Endothelial cell of umbilical vein (primary cell): Measurements from ENCODE around the gene OPCML. TPM values are rescaled to one million over a fixed set of nuclear protein-coding genes. Genes with fewer than 3 reads are reported as not detected.
A peak's percentile ranks its signal among the peaks of the same experiment; 100 is the strongest.

Experiments used
- BruUV-seq: library from RNA; stranded (reverse); fragments of 400-500 nt; replicated peaks from 2 replicates; lab custom pipeline; 2021; lab: Mats Ljungman, UMichigan
- CTCF ChIA-PET: fragments of 300-600, 350-600 bp; sonication (Branson Sonifier 250); formaldehyde crosslinking; loops from one replicate; lab custom pipeline; 2021; ENCODE audit warnings: antibody characterized with exemption, inconsistent platforms; lab: Charles Lee
- POLR2A ChIA-PET: fragments of 300-600, 350-600 bp; sonication (Branson Sonifier 250); formaldehyde crosslinking; loops from one replicate; lab custom pipeline; 2021; ENCODE audit warnings: antibody characterized with exemption, inconsistent platforms; lab: Charles Lee
- DNase-seq: peaks from one replicate; pipeline ENCODE4 v3.0.0-alpha.2; 2011; ENCODE audit warnings: low read depth, low spot score
- FAIRE-seq: peaks from 2 replicates; lab custom pipeline; 2011; peaks lifted over from hg19 to GRCh38; lab: Jason Lieb, UNC
- H2AFZ ChIP-seq: 2 replicates; pipeline ENCODE4 v1.6.0; 2012; ENCODE audit warnings: low read depth, low read length, control low read depth, inconsistent platforms
- H3K27ac ChIP-seq: 2 replicates; pipeline ENCODE4 v1.5.1; 2011; ENCODE audit warnings: low read depth, mild to moderate bottlenecking, control low read depth, low read length, moderate library complexity; ENCODE audit not compliant: insufficient read depth
- H3K27me3 ChIP-seq, 2 experiments: 2 replicates each; pipeline versions ENCODE4 v1.6.0 to v1.6.1; 2011; ENCODE audit warnings: low read length in 2 of 2, mixed read lengths in 1 of 2; ENCODE audit not compliant: control insufficient read depth in 2 of 2, insufficient read depth in 2 of 2
- H3K36me3 ChIP-seq, 2 experiments: 2 replicates in 1 of 2; 3 replicates in 1 of 2; pipeline ENCODE4 v1.5.1; 2011; ENCODE audit warnings: low read length in 2 of 2, mild to moderate bottlenecking in 1 of 2, moderate library complexity in 1 of 2; ENCODE audit not compliant: control insufficient read depth in 2 of 2, insufficient read depth in 2 of 2; ENCODE audit errors: extremely low read depth in 1 of 2
- H3K4me1 ChIP-seq: 3 replicates; pipeline ENCODE4 v1.5.1; 2011; ENCODE audit warnings: mild to moderate bottlenecking, low read length; ENCODE audit not compliant: control insufficient read depth, insufficient read depth; ENCODE audit errors: extremely low read depth
- H3K4me2 ChIP-seq: 2 replicates; pipeline ENCODE4 v1.6.1; 2011; ENCODE audit warnings: low read length, control low read depth, mixed read lengths; ENCODE audit not compliant: insufficient read depth
- H3K4me3 ChIP-seq, 3 experiments: fragments of 200-600 bp in 1 of 3; sonication (generic), shearing (Covaris generic) in 1 of 3; replicated peaks in 1 of 3; 2 replicates each; pipeline ENCODE4 v1.5.1; 2011 to 2016; ENCODE audit warnings: control low read depth in 3 of 3, low read length in 3 of 3, mild to moderate bottlenecking in 2 of 3, inconsistent platforms in 1 of 3, low read depth in 1 of 3, moderate library complexity in 1 of 3; ENCODE audit not compliant: insufficient read depth in 1 of 3
- H3K79me2 ChIP-seq: 2 replicates; pipeline ENCODE4 v1.6.0; 2012; ENCODE audit warnings: low read length, inconsistent platforms; ENCODE audit not compliant: control insufficient read depth, insufficient read depth
- H3K9ac ChIP-seq: replicated peaks from 2 replicates; pipeline ENCODE3; 2011; ENCODE audit warnings: low read length, control low read depth; ENCODE audit not compliant: insufficient read depth; ENCODE audit errors: extremely low read depth
- H3K9me1 ChIP-seq: replicated peaks from 3 replicates; pipeline ENCODE4 v1.6.0; 2011; ENCODE audit warnings: mild to moderate bottlenecking, low read length; ENCODE audit not compliant: control insufficient read depth, insufficient read depth; ENCODE audit errors: extremely low read depth
- H3K9me3 ChIP-seq: replicated peaks from 2 replicates; pipeline ENCODE4 v1.5.1; 2012; ENCODE audit warnings: low read length, inconsistent platforms; ENCODE audit not compliant: control insufficient read depth, insufficient read depth
- H4K20me1 ChIP-seq: replicated peaks from 2 replicates; pipeline ENCODE3; 2011; ENCODE audit warnings: mild to moderate bottlenecking, low read length; ENCODE audit not compliant: control insufficient read depth, insufficient read depth; ENCODE audit errors: extremely low read depth
- EZH2 ChIP-seq: IDR thresholded peaks from 2 replicates; pipeline ENCODE4 v1.6.1; 2012; ENCODE audit warnings: borderline replicate concordance, low read depth, mild to moderate bottlenecking, moderate library complexity, low read length, inconsistent platforms; ENCODE audit not compliant: severe bottlenecking
- FOS ChIP-seq: IDR thresholded peaks from 2 replicates; pipeline ENCODE4 v1.6.1; 2011; ENCODE audit warnings: mild to moderate bottlenecking, low read length, moderate library complexity, borderline replicate concordance; ENCODE audit not compliant: insufficient read depth
- GATA2 ChIP-seq: IDR thresholded peaks from 2 replicates; pipeline ENCODE4 v1.7.0; 2011; ENCODE audit warnings: low read depth, mild to moderate bottlenecking, moderate library complexity, mixed read lengths, low read length; ENCODE audit not compliant: insufficient read length, insufficient read depth
- JUN ChIP-seq: IDR thresholded peaks from 2 replicates; pipeline ENCODE4 v1.6.1; 2011; ENCODE audit warnings: borderline replicate concordance, low read depth; ENCODE audit not compliant: insufficient read length, insufficient read depth
- MAX ChIP-seq: IDR thresholded peaks from 2 replicates; pipeline ENCODE4 v1.6.1; 2011; ENCODE audit not compliant: insufficient read depth, insufficient read length
- MYC ChIP-seq: IDR thresholded peaks from one replicate; pipeline ENCODE4 v1.6.1; 2011; ENCODE audit warnings: mild to moderate bottlenecking, low read depth, low read length
- POLR2AphosphoS5 ChIP-seq: IDR thresholded peaks from 2 replicates; pipeline ENCODE4 v1.6.1; 2012; ENCODE audit warnings: low read depth, mild to moderate bottlenecking, control low read depth, low read length, moderate library complexity; ENCODE audit not compliant: insufficient read depth
- dilution Hi-C: fragments of 300-500 bp; cut with MboI; formaldehyde crosslinking; loops from one replicate; pipeline ENCODE4 v1.15.0; 2019; ENCODE audit warnings: low sequenced_read_pairs; ENCODE audit not compliant: extremely low pct_ligation_motif_present
- intact Hi-C: fragments of 100-400 bp; cut with micrococcal nuclease; formaldehyde crosslinking; loops from one replicate; pipeline ENCODE4 v1.10.0; 2022
- polyA plus RNA-seq, 4 experiments: library from polyadenylated mRNA; depleted of rRNA in 3 of 4; stranded (reverse) in 3 of 4; unstranded in 1 of 4; fragments of >200 nt; gene quantifications; 2 replicates each; pipeline versions ENCODE4 v1.2.1 to v1.2.3, GENCODE V29; 2011 to 2012; ENCODE audit warnings: missing spikeins in 1 of 4
- total RNA-seq: library from RNA; stranded (reverse); gene quantifications from 2 replicates; pipeline ENCODE4 v1.2.3, GENCODE V29; 2021

OPCML gene
- total and polyA plus RNA-seq, 2 donors (not counting 3 experiments of a cell fraction or from before 2014, with no cell fraction given) = not detected

- ChIA-PET CTCF (no interaction called here), POLR2A (no interaction called here)
- no peaks in the 10 kb centered on the region for H4K20me1 ChIP-seq
- H2AFZ ChIP-seq = no peak overlapping the region
- no peaks in the 10 kb centered on the region for H3K79me2 ChIP-seq
- no peaks in the 10 kb centered on the region for H3K36me3 ChIP-seq
- intact Hi-C loops = loop anchor here (2.0 kb wide), 1 partner anchor 42 kb away; no protein-coding TSS in a partner anchor
- no peaks in the 10 kb centered on the region for H3K9me1 ChIP-seq
- H3K27me3 ChIP-seq = no peaks in the 10 kb centered on the region
- FAIRE-seq = no peak
- no peak overlapping the region for H3K27ac ChIP-seq
- no peaks in the 10 kb centered on the region for H3K4me1 ChIP-seq
- H3K4me3 ChIP-seq = no peak overlapping the region
- DNase-seq = peak; percentile 28
- BruUV-seq = no TSS peak
- H3K4me2 ChIP-seq = no peak overlapping the region
- H3K9me3 ChIP-seq = peaks cover 2% of the 10 kb centered on the region
- H3K9ac ChIP-seq = no peak overlapping the region
- TF ChIP-seq GATA2 (peak; percentile 24), POLR2AphosphoS5 (no peak), JUN (peak; percentile 63)
- dilution Hi-C loops = no loop called here
These were observed 899.6 kb downstream of the OPCML start for GRCh38 chr11:132632641-132633124.

GRCh38 chr11:132631989-132632388 lies 900.3 kb downstream of the OPCML start:
- intact Hi-C loops (loop anchor here (2.0 kb wide), 1 partner anchor 43 kb away; no protein-coding TSS in a partner anchor), dilution Hi-C loops (no loop called here)
- H3K27me3 ChIP-seq = no peaks in the 10 kb centered on the region
- peaks cover 2% of the 10 kb centered on the region for H3K9me3 ChIP-seq
- H3K9ac ChIP-seq = no peak overlapping the region
- no peaks in the 10 kb centered on the region for H3K4me1 ChIP-seq
- no peaks in the 10 kb centered on the region for H3K79me2 ChIP-seq
- no peaks in the 10 kb centered on the region for H4K20me1 ChIP-seq
- CTCF ChIA-PET = no interaction called here
- FAIRE-seq (no peak), DNase-seq (no peak)
- H3K36me3 ChIP-seq = no peaks in the 10 kb centered on the region
- H3K4me2 ChIP-seq = no peak overlapping the region
- H2AFZ ChIP-seq = no peak overlapping the region
- H3K9me1 ChIP-seq = no peaks in the 10 kb centered on the region
- no peak overlapping the region for H3K4me3 ChIP-seq
- TF ChIP-seq EZH2 = no peak
- TF ChIP-seq MYC = no peak
- TF ChIP-seq FOS = no peak
- no peak for TF ChIP-seq POLR2AphosphoS5
- no peak for TF ChIP-seq JUN
- no peak for TF ChIP-seq MAX
- no peak for TF ChIP-seq GATA2
- no TSS peak for BruUV-seq
- no peak overlapping the region for H3K27ac ChIP-seq
- POLR2A ChIA-PET = no interaction called here
